Measurements from ENCODE around the gene EMC10.
A peak's percentile ranks its signal among the peaks of the same experiment; 100 is the strongest.
"Not testable (repeated sequence)": the region's sequence is repeated elsewhere in the genome, so short reads cannot be mapped to it uniquely, and the experiment has no call there.

The EMC10 gene

DNA sequence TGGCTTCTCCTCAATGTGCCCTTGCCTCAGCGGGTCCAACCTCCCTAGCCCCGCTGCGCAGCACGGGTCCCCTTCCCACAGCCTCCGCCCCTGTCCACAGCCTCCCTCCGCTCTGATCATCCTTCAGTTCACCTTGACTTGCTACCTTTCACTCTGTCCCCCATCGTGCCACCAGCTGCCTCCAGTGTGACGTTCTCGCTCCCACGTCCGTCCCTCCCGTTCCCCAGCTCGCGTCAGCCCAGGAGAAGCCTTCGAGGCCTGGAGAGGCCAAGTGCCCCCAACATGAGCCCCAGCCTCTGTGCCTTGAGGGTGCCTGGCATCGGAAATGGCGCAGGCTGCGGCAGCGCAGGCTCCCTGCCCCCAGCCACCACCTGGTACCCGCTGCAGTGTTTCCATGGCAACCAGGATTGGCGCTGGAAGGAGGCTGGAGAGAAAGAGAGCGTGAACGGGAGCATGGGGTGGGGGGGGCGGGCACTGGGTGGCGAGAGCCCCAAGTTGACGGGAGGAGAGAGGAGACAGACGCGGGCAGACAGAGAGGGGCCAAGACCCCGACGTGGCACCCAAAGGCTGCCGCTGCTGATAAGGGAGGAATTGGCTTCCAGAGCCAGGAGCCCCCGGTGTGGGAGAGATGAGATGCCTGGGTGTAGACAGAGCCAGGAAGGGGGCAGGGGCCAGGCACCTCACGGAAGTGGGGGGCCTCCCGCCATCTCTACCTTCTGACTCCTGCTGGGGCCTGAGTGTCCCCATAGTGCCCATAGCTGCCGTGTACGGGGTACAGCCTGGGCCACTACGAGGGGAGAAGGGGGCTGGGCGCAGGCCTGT, 38.2 kb downstream of the EMC10 start:
- no peak for DNase-seq (ENCODE audit: low read depth)

- no peak for DNase-seq (ENCODE audit: low read depth)
These were observed 38.9 kb downstream of the EMC10 start for GRCh38 chr19:50515168-50515561.

DNA sequence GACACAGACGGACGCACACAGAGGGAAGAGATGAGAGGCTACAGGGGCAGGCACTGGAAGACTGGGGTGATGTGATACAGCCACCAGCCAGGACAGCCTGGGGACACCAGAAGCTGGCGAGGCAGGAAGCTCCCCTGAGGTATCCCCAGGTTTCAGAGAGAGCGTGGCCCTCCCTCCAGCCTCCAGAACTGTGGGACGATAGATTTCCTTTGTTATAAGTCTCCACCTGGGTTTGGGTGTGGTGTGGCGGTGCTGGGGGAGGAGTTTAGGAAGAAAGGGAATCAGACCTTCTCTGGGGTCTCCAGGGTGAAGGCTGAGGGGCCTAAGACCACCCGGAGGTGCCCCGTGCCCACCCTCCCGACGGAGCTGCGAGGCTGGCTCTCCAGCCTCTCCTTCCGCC, 40.1 kb downstream of the EMC10 start:
- no peak for DNase-seq (ENCODE audit: low read depth)

- DNase-seq (ENCODE audit: low read depth) = no peak
These were observed 40.8 kb downstream of the EMC10 start for GRCh38 chr19:50516964-50517703.

- no peak for DNase-seq (ENCODE audit: low read depth)
These were observed 41.4 kb downstream of the EMC10 start for GRCh38 chr19:50517704-50518075.

DNA sequence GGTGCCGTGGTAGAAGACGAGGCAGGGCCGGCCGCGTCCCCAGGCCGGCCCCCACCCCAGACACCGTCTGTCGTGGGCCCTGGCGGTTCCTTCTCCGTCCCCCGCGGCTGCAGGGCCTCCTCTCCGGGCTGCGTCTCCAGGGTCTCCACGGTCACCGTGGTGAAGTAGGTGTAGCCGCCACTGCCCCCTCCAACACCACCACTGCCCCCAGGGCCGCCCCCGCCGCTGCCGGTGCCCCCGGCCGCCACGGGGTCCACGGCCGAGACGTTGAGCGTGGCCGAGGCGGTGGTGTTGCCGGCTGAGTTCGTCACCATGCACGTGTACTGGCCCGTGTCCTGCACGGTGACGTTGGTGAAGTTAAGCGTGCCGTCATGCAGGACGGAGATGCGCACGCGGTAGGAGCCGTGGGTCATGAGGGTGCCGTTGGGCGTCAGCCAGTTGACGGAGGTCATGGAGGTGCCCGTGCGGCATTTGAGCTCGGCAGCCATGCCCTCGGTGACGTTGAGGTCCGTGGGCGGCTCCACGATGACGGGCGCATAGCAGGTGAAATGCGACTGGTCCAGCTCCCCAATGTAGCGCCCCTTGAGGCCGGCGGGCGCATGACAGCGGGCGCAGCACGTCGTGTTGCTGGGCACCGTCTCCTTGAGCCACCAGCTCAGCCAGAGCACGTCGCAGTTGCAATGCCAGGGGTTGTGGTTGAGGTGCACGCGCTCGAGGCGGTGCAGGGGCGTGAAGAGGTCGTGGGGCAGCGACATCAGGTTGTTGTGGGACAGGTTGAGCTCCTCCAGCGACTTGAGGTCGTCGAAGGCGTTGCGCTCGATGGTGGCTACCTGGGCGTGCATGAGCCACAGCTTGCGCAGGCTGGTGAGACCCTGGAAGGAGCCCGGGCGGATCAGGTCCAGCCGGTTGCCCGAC, 42.0 kb downstream of the EMC10 start:
- DNase-seq (ENCODE audit: low read depth) = no peak

DNA sequence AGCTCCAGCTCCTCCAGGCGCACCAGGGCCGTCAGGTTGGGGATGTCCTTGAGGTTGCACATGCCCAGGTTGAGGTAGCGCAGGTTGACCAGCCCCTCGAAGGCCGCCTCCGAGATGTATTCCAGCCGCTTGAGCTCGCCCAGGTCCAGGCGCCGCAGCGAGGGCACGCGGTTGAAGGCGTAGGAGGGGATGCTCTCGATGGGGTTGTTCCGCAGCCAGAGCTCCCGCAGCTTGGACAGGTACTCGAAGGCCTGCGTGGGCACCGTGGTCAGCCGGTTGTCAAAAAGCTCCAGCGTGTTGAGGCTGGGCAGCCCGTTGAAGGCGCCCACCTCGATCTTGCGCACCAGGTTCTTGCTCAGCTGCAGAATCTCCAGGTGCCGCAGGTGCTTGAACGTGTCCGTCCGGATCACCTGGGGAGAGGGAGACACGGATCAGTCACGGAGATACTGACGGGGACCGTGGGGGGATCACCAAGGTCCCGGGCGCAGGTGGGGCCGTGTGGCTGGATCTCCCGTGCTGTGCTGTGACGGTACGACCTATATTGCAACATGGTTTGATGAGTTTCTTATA, 42.8 kb downstream of the EMC10 start:
- DNase-seq (ENCODE audit: low read depth) = no peak

DNA sequence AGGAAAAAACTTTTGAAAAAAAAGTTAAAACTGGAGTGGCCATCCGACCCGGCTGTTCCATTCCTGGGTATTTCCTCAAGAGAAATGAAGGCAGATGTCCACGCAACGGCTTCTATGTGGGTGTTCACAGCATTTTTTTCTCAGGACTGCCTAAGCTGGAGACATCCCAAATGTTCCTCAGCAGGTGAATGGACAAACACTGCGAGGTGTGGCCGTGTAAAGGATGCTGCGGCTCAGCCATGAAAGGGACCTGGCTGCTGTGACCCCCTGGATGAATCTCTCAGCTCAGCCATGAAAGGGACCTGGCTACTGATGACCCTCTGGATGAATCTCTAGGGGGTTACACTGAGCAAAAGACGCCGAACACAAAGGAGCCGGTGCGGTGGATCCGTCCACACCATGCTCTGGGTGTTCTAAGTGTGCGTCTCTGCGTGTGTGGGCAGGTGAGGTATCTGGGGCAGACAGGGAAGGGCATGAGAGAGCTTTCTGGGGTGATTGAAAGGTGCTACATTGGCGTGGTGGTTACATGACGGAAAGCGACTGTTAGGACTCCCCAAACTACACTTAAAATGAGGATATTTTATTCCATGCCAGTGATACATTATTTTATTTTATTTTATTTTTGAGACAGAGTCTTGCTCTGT, 44.6 kb downstream of the EMC10 start:
- no peak for DNase-seq (ENCODE audit: low read depth)

GRCh38 chr19:50522881-50523280, 46.6 kb downstream of the EMC10 start:
- no peak for DNase-seq (ENCODE audit: low read depth)

DNA sequence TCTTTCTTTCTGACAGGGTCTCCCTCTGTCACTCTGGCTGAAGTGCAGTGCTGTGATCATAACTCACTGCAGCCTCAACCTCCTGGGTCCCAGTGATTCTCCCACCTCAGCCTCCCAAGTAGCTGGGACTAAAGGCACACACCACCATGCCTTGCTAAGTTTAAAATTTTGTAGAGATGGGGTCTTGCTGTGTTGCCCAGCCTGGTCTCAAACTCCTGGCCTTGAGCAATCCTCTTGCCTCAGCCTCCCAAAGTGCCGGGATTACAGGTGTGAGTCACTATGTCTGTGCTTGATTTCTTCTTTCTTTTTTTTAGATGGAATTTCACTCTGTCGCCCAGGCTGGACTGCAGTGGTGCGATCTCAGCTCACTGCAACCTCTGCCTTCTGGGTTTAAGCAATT, 51.7 kb downstream of the EMC10 start:
- DNase-seq (ENCODE audit: low read depth) = not testable (repeated sequence)

DNA sequence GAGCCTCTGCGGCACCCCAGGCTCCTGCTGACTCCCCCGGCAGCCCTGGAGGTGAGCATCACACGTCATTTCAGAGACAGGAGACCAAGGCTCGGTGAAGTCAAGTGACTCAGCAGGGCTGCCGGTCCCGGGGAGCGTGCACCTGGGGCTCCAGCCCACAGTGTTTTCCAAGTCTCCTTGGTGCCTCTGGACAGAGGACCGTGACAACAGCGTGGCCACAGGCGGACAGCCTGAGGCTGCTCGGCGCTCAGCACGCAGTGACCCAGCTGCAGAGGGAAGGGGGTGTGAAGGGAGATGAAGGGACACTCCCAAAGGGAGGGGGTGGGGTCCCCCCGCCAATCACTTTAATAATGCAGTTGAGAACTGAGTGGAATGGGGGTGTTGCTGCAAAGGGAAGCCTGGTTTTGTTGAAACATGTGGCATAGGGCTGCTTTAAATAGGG, 54.9 kb downstream of the EMC10 start:
- no peak for DNase-seq (ENCODE audit: low read depth)

- DNase-seq (ENCODE audit: low read depth) = no peak
These were observed 56.6 kb downstream of the EMC10 start for GRCh38 chr19:50532952-50533351.

DNA sequence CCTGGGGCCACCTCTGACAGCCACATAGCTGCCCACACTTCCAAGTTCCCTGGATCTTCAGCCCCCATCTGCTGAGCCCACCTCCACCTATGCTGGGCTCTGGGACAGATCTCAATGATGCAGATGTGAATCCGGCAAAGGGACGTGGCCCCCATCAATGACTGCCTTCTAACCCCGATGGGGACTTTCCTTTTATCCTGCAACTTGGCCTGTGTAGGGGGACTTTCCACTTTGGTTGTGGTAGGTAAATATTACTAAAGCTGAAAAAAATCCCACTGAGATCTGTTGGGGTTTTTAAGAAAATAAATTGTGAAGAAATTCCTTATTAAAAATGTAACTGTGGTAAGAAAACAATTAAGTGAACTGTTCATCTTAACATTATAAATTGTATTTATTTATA, 58.2 kb downstream of the EMC10 start:
- DNase-seq (ENCODE audit: low read depth) = no peak

GRCh38 chr19:50535672-50536187, 59.4 kb downstream of the EMC10 start:
- no peak for DNase-seq (ENCODE audit: low read depth)

DNA sequence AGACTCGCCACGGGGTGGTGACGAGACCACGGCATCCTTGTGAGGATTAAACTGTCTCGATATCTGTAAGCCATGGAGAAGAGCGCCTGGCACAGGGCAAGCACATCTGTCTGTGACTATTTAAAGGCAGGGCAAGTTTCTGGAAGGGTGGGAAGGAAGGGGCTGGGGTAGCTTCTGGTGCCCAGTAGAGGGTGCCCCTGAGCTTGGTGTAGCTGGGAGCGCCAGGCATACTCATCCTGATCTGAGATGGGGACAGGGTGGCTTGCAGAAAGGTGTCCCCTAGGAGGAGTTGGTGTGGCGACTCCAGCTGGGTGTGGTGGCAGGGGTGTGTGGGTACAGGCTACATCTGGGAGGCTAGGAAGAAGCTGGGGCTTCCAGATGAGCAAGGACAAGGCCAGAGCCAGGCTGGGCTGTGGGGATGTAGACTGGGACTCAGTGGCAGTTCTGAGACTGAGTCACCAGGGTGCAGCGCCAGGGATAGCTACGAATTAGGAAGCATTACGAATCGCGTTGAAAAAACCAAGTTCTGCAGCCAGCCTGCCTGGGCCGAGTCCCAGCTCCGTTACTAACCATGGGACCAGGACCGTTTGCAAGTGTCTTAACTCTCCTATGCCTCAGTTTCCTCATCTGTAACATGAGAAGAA, 60.5 kb downstream of the EMC10 start:
- no peak for DNase-seq (ENCODE audit: low read depth)

DNA sequence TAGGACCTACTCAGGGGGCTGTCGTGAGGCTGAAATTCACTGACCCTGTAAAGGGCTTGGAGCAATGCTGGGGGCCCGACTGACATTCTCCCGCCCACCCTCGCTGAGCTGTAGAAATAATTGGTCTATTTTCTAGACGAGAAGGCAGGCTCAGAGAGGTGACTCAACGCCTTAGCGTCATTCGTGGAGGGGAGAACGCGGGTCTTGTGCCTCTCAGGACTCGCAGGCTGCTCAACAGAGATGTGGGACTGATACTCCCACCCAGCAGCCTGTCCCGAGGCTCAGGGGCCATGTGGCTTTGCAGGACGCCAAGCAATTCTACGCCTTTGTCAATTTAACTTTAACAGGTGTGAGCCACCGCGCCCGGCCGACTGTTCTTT, 61.0 kb downstream of the EMC10 start:
- no peak for DNase-seq (ENCODE audit: low read depth)

DNA sequence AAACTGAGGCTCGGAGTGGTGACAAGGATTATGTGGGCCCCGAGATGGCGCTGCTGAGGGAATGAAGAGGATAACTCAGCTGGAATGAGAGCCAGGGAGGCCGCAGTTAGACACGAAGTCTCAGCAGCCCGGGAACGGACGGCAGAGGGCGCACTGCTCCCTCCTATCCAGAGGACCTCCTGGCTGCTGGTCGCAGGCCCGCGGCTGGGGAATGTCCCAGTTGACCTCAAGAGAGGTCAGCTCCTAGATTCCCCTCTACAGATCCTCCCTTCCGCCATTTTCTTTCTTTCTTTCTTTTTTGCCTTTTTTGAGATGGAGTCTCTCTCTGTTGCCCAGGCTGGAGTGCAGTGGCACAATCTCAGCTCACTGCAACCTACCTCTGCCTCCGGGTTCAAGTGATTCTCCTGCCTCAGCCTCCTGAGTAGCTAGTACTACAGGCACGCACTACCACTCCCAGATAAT, 61.5 kb downstream of the EMC10 start:
- DNase-seq (ENCODE audit: low read depth) = peak; percentile 39

All from stimulated activated CD4-positive, alpha-beta T cell treated with anti-CD3 and anti-CD28 coated beads, Interleukin-2, amount 100 ng/mL, for 4 hours (primary cell).